ENCODE results near the gene NXPH1.
"Not testable (repeated sequence)": the region's sequence is repeated elsewhere in the genome, so short reads cannot be mapped to it uniquely, and the experiment has no call there.

NXPH1 gene

GRCh38 chr7:8612584-8612983 lies 179.2 kb downstream of the NXPH1 start:
- DNase-seq = no peak

GRCh38 chr7:8613191-8613590 lies 179.8 kb downstream of the NXPH1 start:
- DNase-seq = no peak

GRCh38 chr7:8615019-8615418 lies 181.6 kb downstream of the NXPH1 start:
- DNase-seq = no peak

GRCh38 chr7:8618441-8619070 lies 185.1 kb downstream of the NXPH1 start:
- no peak for DNase-seq

- DNase-seq = no peak
Observed at GRCh38 chr7:8620169-8620568, 186.8 kb downstream of the NXPH1 start.

GRCh38 chr7:8625612-8626011 lies 192.2 kb downstream of the NXPH1 start:
- DNase-seq = no peak

GRCh38 chr7:8627325-8627724 lies 193.9 kb downstream of the NXPH1 start:
- peak; percentile 75 for DNase-seq

GRCh38 chr7:8628656-8629055 lies 195.2 kb downstream of the NXPH1 start:
- DNase-seq = no peak

GRCh38 chr7:8629504-8629903 lies 196.1 kb downstream of the NXPH1 start:
- no peak for DNase-seq

- DNase-seq = peak; percentile 79
Observed at GRCh38 chr7:8637322-8637721, 203.9 kb downstream of the NXPH1 start.

- peak; percentile 99 for DNase-seq
Observed at GRCh38 chr7:8638076-8638475, 204.7 kb downstream of the NXPH1 start.

- no peak for DNase-seq
Observed at GRCh38 chr7:8639668-8640067, 206.3 kb downstream of the NXPH1 start.

- DNase-seq = no peak
Observed at GRCh38 chr7:8640671-8641070, 207.3 kb downstream of the NXPH1 start.

GRCh38 chr7:8668627-8669500 lies 235.5 kb downstream of the NXPH1 start:
- DNase-seq = no peak

- no peak for DNase-seq
Observed at GRCh38 chr7:8669501-8669851, 236.1 kb downstream of the NXPH1 start.

- DNase-seq = no peak
Observed at GRCh38 chr7:8684426-8684825, 251.0 kb downstream of the NXPH1 start.

GRCh38 chr7:8699875-8700624 lies 266.6 kb downstream of the NXPH1 start:
- no peak for DNase-seq

GRCh38 chr7:8702807-8703206 lies 269.4 kb downstream of the NXPH1 start:
- no peak for DNase-seq

- no peak for DNase-seq
Observed at GRCh38 chr7:8710124-8710523, 276.7 kb downstream of the NXPH1 start.

- no peak for DNase-seq
Observed at GRCh38 chr7:8714791-8715190, 281.4 kb downstream of the NXPH1 start.

GRCh38 chr7:8719102-8719501 lies 285.7 kb downstream of the NXPH1 start:
- peak; percentile 45 for DNase-seq

- DNase-seq = peak; percentile 63
Observed at GRCh38 chr7:8724080-8724718, 290.8 kb downstream of the NXPH1 start.

GRCh38 chr7:8731756-8732155 lies 298.3 kb downstream of the NXPH1 start:
- DNase-seq = not testable (repeated sequence)
